H1 (cell line): ENCODE results near the gene NOL3. TPM values are rescaled to one million over a fixed set of nuclear protein-coding genes. Genes with fewer than 3 reads are reported as not detected.

Source experiments
- CTCF ChIA-PET: fragments of 300-600 bp; sonication (Branson Sonifier 250); formaldehyde crosslinking; loops from one replicate; lab custom pipeline; 2021; ENCODE audit not compliant: partially characterized antibody; lab: Charles Lee
- POLR2A ChIA-PET: fragments of 300-600 bp; sonication (Branson Sonifier 250); formaldehyde crosslinking; loops from one replicate; lab custom pipeline; 2021; ENCODE audit warnings: inconsistent platforms; ENCODE audit not compliant: partially characterized antibody; lab: Charles Lee
- DNase-seq, 2 experiments: peaks; one replicate each; pipeline versions ENCODE4 v3.0.0 to v3.0.0-alpha.2; 2010 to 2022; ENCODE audit warnings: low spot score in 2 of 2, low read depth in 1 of 2, mixed read lengths in 1 of 2
- FAIRE-seq: peaks from 2 replicates; lab custom pipeline; 2011; peaks lifted over from hg19 to GRCh38; lab: Jason Lieb, UNC
- H2AFZ ChIP-seq: 2 replicates; pipeline ENCODE4 v1.8.1; 2012; ENCODE audit warnings: low read length, inconsistent platforms
- H2AK5ac ChIP-seq: 2 replicates; pipeline ENCODE4 v1.6.1; 2013; ENCODE audit warnings: low read depth, low read length
- H2BK120ac ChIP-seq: replicated peaks from 2 replicates; pipeline ENCODE3; 2013; ENCODE audit warnings: low read depth, low read length, inconsistent platforms
- H2BK12ac ChIP-seq: 2 replicates; pipeline ENCODE4 v1.6.1; 2013; ENCODE audit warnings: low read depth, low read length
- H2BK15ac ChIP-seq: 2 replicates; pipeline ENCODE4 v1.6.1; 2013; ENCODE audit warnings: low read length
- H2BK20ac ChIP-seq: 2 replicates; pipeline ENCODE4 v1.6.1; 2013; ENCODE audit warnings: low read length
- H2BK5ac ChIP-seq: 2 replicates; pipeline ENCODE4 v1.6.1; 2013; ENCODE audit warnings: low read depth, low read length
- H3K14ac ChIP-seq: 2 replicates; pipeline ENCODE4 v1.6.1; 2013; ENCODE audit warnings: inconsistent platforms; ENCODE audit not compliant: insufficient read length
- H3K18ac ChIP-seq: 2 replicates; pipeline ENCODE4 v1.6.1; 2013; ENCODE audit warnings: low read length; ENCODE audit errors: extremely low read depth
- H3K23ac ChIP-seq: 2 replicates; pipeline ENCODE4 v1.6.1; 2013; ENCODE audit warnings: inconsistent platforms; ENCODE audit not compliant: insufficient read length
- H3K23me2 ChIP-seq: 2 replicates; pipeline ENCODE4 v1.6.1; 2013; ENCODE audit warnings: low read depth, low read length
- H3K27ac ChIP-seq: 2 replicates; pipeline ENCODE4 v1.6.1; 2011; ENCODE audit warnings: low read depth, low read length, inconsistent platforms
- H3K27me3 ChIP-seq, 4 experiments: replicated peaks in 1 of 4; 1 replicate in 1 of 4; 2 replicates in 3 of 4; pipeline versions ENCODE4 v1.6.1 to v1.8.1; 2011 to 2013; ENCODE audit warnings: low read length in 3 of 4, mild to moderate bottlenecking in 3 of 4, inconsistent platforms in 2 of 4, mixed read lengths in 2 of 4, moderate library complexity in 1 of 4; ENCODE audit not compliant: control insufficient read depth in 3 of 4, insufficient read depth in 3 of 4; ENCODE audit errors: extremely low read depth in 1 of 4
- H3K36me3 ChIP-seq, 4 experiments: 2 replicates each; pipeline versions ENCODE4 v1.6.1 to v1.8.1; 2011 to 2013; ENCODE audit warnings: mild to moderate bottlenecking in 4 of 4, low read length in 3 of 4, moderate library complexity in 2 of 4, control low read depth in 1 of 4, inconsistent platforms in 1 of 4; ENCODE audit not compliant: insufficient read depth in 4 of 4, control insufficient read depth in 2 of 4
- H3K4ac ChIP-seq: replicated peaks from 2 replicates; pipeline ENCODE3; 2013; ENCODE audit warnings: low read length, low read depth, mixed read lengths, inconsistent platforms; ENCODE audit not compliant: insufficient read length
- H3K4me1 ChIP-seq, 4 experiments: replicated peaks in 1 of 4; 1 replicate in 1 of 4; 2 replicates in 3 of 4; pipeline versions ENCODE4 v1.6.1 to v1.8.1; 2011 to 2013; ENCODE audit warnings: low read length in 3 of 4, inconsistent platforms in 2 of 4, mixed read lengths in 1 of 4; ENCODE audit not compliant: insufficient read depth in 4 of 4, control insufficient read depth in 3 of 4
- H3K4me2 ChIP-seq, 2 experiments: 2 replicates each; pipeline versions ENCODE4 v1.6.1 to v1.8.1; 2011 to 2013; ENCODE audit warnings: low read depth in 2 of 2, low read length in 2 of 2, control low read depth in 1 of 2, inconsistent platforms in 1 of 2, mild to moderate bottlenecking in 1 of 2; ENCODE audit not compliant: insufficient read depth in 1 of 2
- H3K4me3 ChIP-seq, 4 experiments: fragments of 200-600, 300-600 bp in 1 of 4; sonication (generic), shearing (Covaris generic), sonication (Bioruptor Twin) in 1 of 4; 2 replicates each; pipeline versions ENCODE4 v1.5.1 to v1.8.1; 2011 to 2016; ENCODE audit warnings: low read length in 4 of 4, low read depth in 3 of 4, control low read depth in 2 of 4, inconsistent platforms in 2 of 4, mild to moderate bottlenecking in 2 of 4, mixed read lengths in 1 of 4, moderate library complexity in 1 of 4; ENCODE audit not compliant: insufficient read depth in 2 of 4; ENCODE audit errors: extremely low read depth in 1 of 4
- H3K56ac ChIP-seq: replicated peaks from 2 replicates; pipeline ENCODE3; 2013; ENCODE audit warnings: low read depth, mild to moderate bottlenecking, mixed read lengths, low read length, inconsistent platforms; ENCODE audit not compliant: insufficient read length
- H3K79me1 ChIP-seq: 2 replicates; pipeline ENCODE4 v1.6.1; 2013; ENCODE audit warnings: low read depth, low read length, control low read depth
- H3K79me2 ChIP-seq, 2 experiments: 2 replicates each; pipeline versions ENCODE4 v1.6.1 to v1.8.1; 2012 to 2013; ENCODE audit warnings: low read length in 2 of 2, mild to moderate bottlenecking in 2 of 2, inconsistent platforms in 1 of 2; ENCODE audit not compliant: insufficient read depth in 2 of 2, control insufficient read depth in 1 of 2
- H3K9ac ChIP-seq, 4 experiments: replicated peaks in 1 of 4; 1 replicate in 1 of 4; 2 replicates in 3 of 4; pipeline versions ENCODE4 v1.6.1 to v1.8.1; 2011 to 2013; ENCODE audit warnings: low read depth in 3 of 4, low read length in 3 of 4, control low read depth in 2 of 4, mild to moderate bottlenecking in 2 of 4, moderate library complexity in 2 of 4, inconsistent platforms in 1 of 4; ENCODE audit errors: extremely low read depth in 1 of 4
- H3K9me3 ChIP-seq, 2 experiments: 2 replicates each; pipeline versions ENCODE4 v1.6.1 to v1.8.1; 2012 to 2013; ENCODE audit warnings: mild to moderate bottlenecking in 2 of 2, moderate library complexity in 2 of 2, control low read depth in 1 of 2, inconsistent platforms in 1 of 2, low read depth in 1 of 2, low read length in 1 of 2, mixed read lengths in 1 of 2; ENCODE audit not compliant: insufficient read depth in 2 of 2
- H4K20me1 ChIP-seq, 2 experiments: replicated peaks in 1 of 2; 2 replicates each; pipeline versions ENCODE3 to v1.8.1; 2011 to 2013; ENCODE audit warnings: inconsistent platforms in 2 of 2, low read length in 2 of 2, mild to moderate bottlenecking in 1 of 2; ENCODE audit not compliant: insufficient read depth in 2 of 2, control insufficient read depth in 1 of 2
- H4K5ac ChIP-seq: 2 replicates; pipeline ENCODE4 v1.6.1; 2013; ENCODE audit warnings: low read length, low read depth, mixed read lengths, inconsistent platforms; ENCODE audit not compliant: insufficient read length
- H4K8ac ChIP-seq: 2 replicates; pipeline ENCODE4 v1.8.0; 2013; ENCODE audit warnings: mild to moderate bottlenecking, moderate library complexity, low read length, inconsistent platforms; ENCODE audit not compliant: insufficient read depth; ENCODE audit errors: extremely low read depth
- H4K91ac ChIP-seq: replicated peaks from 2 replicates; pipeline ENCODE3; 2013; ENCODE audit warnings: low read length, mixed read lengths, inconsistent platforms; ENCODE audit not compliant: insufficient read length
- CHD1 ChIP-seq: IDR thresholded peaks from 2 replicates; pipeline ENCODE4 v1.6.1; 2012; ENCODE audit warnings: low read depth, low read length, improper control_type of control experiment
- CTCF ChIP-seq, 3 experiments: IDR thresholded peaks; 1 replicate in 2 of 3; 2 replicates in 1 of 3; pipeline versions ENCODE4 v1.5.1 to v1.6.1; 2011; ENCODE audit warnings: low read length in 3 of 3, mild to moderate bottlenecking in 3 of 3, inconsistent platforms in 2 of 3, low read depth in 1 of 3, moderate library complexity in 1 of 3; ENCODE audit not compliant: insufficient read depth in 1 of 3; ENCODE audit errors: control extremely low read depth in 1 of 3
- E2F6 ChIP-seq: IDR thresholded peaks from 2 replicates; pipeline ENCODE4 v1.6.1; 2012; ENCODE audit warnings: inconsistent platforms
- EGR1 ChIP-seq: IDR thresholded peaks from 2 replicates; pipeline ENCODE4 v1.6.1; 2011; ENCODE audit warnings: low read depth, low read length, borderline replicate concordance
- HDAC6 ChIP-seq: IDR thresholded peaks from one replicate; pipeline ENCODE4 v1.7.1; 2012; ENCODE audit warnings: low read depth, mild to moderate bottlenecking, inconsistent platforms, low read length, moderate library complexity
- RBBP5 ChIP-seq: IDR thresholded peaks from 2 replicates; pipeline ENCODE4 v1.7.1; 2012; ENCODE audit warnings: low read depth, mild to moderate bottlenecking, inconsistent platforms, low read length, moderate library complexity, borderline replicate concordance
- SAP30 ChIP-seq: fragments of 300-600 bp; sonication (generic); IDR thresholded peaks from 2 replicates; pipeline ENCODE4 v1.7.1; 2012; ENCODE audit warnings: low read length, moderate library complexity, mild to moderate bottlenecking, inconsistent platforms; ENCODE audit not compliant: insufficient read depth, insufficient replicate concordance
- SIRT6 ChIP-seq: IDR thresholded peaks from one replicate; pipeline ENCODE4 v1.7.1; 2012; ENCODE audit warnings: low read length, inconsistent platforms
- TAF1 ChIP-seq: IDR thresholded peaks from 2 replicates; pipeline ENCODE4 v1.6.1; 2011; ENCODE audit warnings: mild to moderate bottlenecking, low read depth, low read length
- WGBS, 2 experiments: shearing (Covaris generic) in 1 of 2; methylation state at CpG; one replicate each; pipeline versions ENCODE4 v1.1.6 to v1.1.7; 2013 to 2015; ENCODE audit warnings: low lambda C conversion rate in 2 of 2, mixed read lengths in 2 of 2, inconsistent platforms in 1 of 2, low coverage in 1 of 2, missing lambda C conversion rate in 1 of 2; ENCODE audit not compliant: insufficient replicate concordance in 2 of 2, insufficient coverage in 1 of 2, insufficient read length in 1 of 2; ENCODE audit errors: extremely low coverage in 1 of 2, missing lambda C conversion rate in 1 of 2; 5-methylcytosine and 5-hydroxymethylcytosine counted together
- polyA plus RNA-seq, 7 experiments: library from polyadenylated mRNA; depleted of rRNA in 3 of 7; stranded (reverse) in 5 of 7; unstranded in 2 of 7; fragments of >200 nt in 5 of 7; fragments of 200-250 nt in 2 of 7; gene quantifications; 1 replicate in 5 of 7; 2 replicates in 1 of 7; 4 replicates in 1 of 7; pipeline versions ENCODE4 v1.2.1 to v1.2.3, GENCODE V29; 2011 to 2013; ENCODE audit warnings: missing spikeins in 2 of 7, mixed read lengths in 2 of 7
- total RNA-seq: library from RNA; stranded (reverse); fragmentation: NEBNext Ultra II Directional; extraction: Animal tissue kit (Norgen Biotek cat#: 25700); gene quantifications from 2 replicates; pipeline ENCODE4 v1.2.1, GENCODE V29; 2021

Gene NOL3
- total and polyA plus RNA-seq, 2 of the 8 experiments (the other 6 are each of a cell fraction or from before 2014, with no cell fraction given), result 2.2 to 4.6 TPM

- Histone ChIP-seq H3K79me2 (no peaks in the 10 kb centered on the region), H3K18ac (no peak overlapping the region), H3K23ac (no peak overlapping the region), H3K27ac (no peak overlapping the region), H4K20me1 (peaks cover 0 to 8% of the 10 kb centered on the region in 2 experiments), H3K4ac (no peak overlapping the region), H2BK5ac (no peak overlapping the region), H4K91ac (no peak overlapping the region), H2BK120ac (no peak overlapping the region), H3K4me1 (peaks cover 0 to 18% (median 9%) of the 10 kb centered on the region in 4 experiments; a peak in 5 of 7 replicates), H3K4me3 (no peak overlapping the region), H3K4me2 (no peak overlapping the region), H3K9me3 (no peaks in the 10 kb centered on the region), H3K56ac (no peak overlapping the region)
- POLR2A ChIA-PET, result interaction anchor here (0.5 to 5.4 kb wide), 5 partner anchors 12 to 40 kb away, joined by 3 to 19 read pairs (median 6); partner anchors contain the start of genes MATCAP1 and TMEM208
- no peak for DNase-seq
- FAIRE-seq, result no peak
- no peak for TF ChIP-seq CHD1
- no peak for TF ChIP-seq E2F6
- no peak for TF ChIP-seq TAF1
- no peak for TF ChIP-seq RBBP5
- TF ChIP-seq EGR1, result no peak
- no peak for TF ChIP-seq CTCF (IDR thresholded peaks at IDR 0.05; ENCODE audit: control extremely low read depth in 1 of 3, insufficient read depth in 1 of 3, low read depth in 1 of 3, low read length in 3 of 3)
- no peak for TF ChIP-seq SAP30
- TF ChIP-seq HDAC6, result no peak
- TF ChIP-seq SIRT6, result no peak
- TF ChIP-seq, all 59 proteins: peak for 0
- peaks cover 6% of the 10 kb centered on the region; the same call in 1 of the 2 replicates for H3K23me2 ChIP-seq
- H4K8ac ChIP-seq, result no peak overlapping the region
- 94% methylated on average over 12 of the region's 12 CpGs; no CpG with 5 or more reads in 1 of the 2 experiments for WGBS, 2 experiments
- CTCF ChIA-PET, result interaction anchor here (0.8 to 7.5 kb wide), 14 partner anchors 9 to 244 kb away, joined by 3 to 78 read pairs (median 4); partner anchors contain the start of genes E2F4, EXOC3L1, MATCAP1 and NOL3
- H2AFZ ChIP-seq, result no peak overlapping the region
- H3K14ac ChIP-seq, result no peak overlapping the region
- H4K5ac ChIP-seq, result no peak overlapping the region
- H2BK12ac ChIP-seq, result no peak overlapping the region
- H3K27me3 ChIP-seq, result no peaks in the 10 kb centered on the region
- no peak overlapping the region for H3K9ac ChIP-seq
- H2BK15ac ChIP-seq, result no peak overlapping the region
- H2AK5ac ChIP-seq, result no peak overlapping the region
- no peak overlapping the region for H2BK20ac ChIP-seq
- H3K79me1 ChIP-seq, result no peaks in the 10 kb centered on the region
- H3K36me3 ChIP-seq, result peaks cover 1 to 6% (median 5%) of the 10 kb centered on the region in 4 experiments; a peak in 4 of 8 replicates
These were observed 32.1 kb downstream of the NOL3 start for GRCh38 chr16:67202426-67202825.
